Smooth muscle cell (in vitro differentiated cells): ENCODE data around the gene CLEC16A. TPM values are rescaled to one million over a fixed set of nuclear protein-coding genes. Genes with fewer than 3 reads are reported as not detected.
A peak's percentile ranks its signal among the peaks of the same experiment; 100 is the strongest.

ENCODE experiments used
- DNase-seq: peaks from one replicate; lab custom pipeline; 2025; ENCODE audit not compliant: unreplicated experiment; lab: John Stamatoyannopoulos, UW
- H2AFZ ChIP-seq: fragments of 200-600 bp; sonication (generic); 2 replicates; pipeline ENCODE4 v1.6.0; 2016; ENCODE audit warnings: antibody characterized with exemption, low read depth, mild to moderate bottlenecking
- H3F3A ChIP-seq: fragments of 200-600 bp; sonication (generic); 2 replicates; pipeline ENCODE4 v1.6.0; 2017; ENCODE audit warnings: antibody characterized with exemption, low read depth
- H3K27ac ChIP-seq: fragments of 200-600 bp; sonication (generic); 2 replicates; pipeline ENCODE4 v1.5.1; 2016; ENCODE audit warnings: low read depth, mild to moderate bottlenecking
- H3K27me3 ChIP-seq: fragments of 200-600 bp; sonication (generic); 2 replicates; pipeline ENCODE4 v1.6.1; 2016; ENCODE audit warnings: low read depth, mild to moderate bottlenecking
- H3K36me3 ChIP-seq: fragments of 200-600 bp; sonication (generic); 2 replicates; pipeline ENCODE4 v1.5.1; 2016; ENCODE audit warnings: low read depth
- H3K4me1 ChIP-seq: fragments of 200-600 bp; sonication (generic); 2 replicates; pipeline ENCODE4 v1.5.1; 2016; ENCODE audit warnings: low read depth
- H3K4me2 ChIP-seq: fragments of 200-600 bp; sonication (generic); 2 replicates; pipeline ENCODE4 v1.6.0; 2016; ENCODE audit warnings: mild to moderate bottlenecking
- H3K4me3 ChIP-seq: fragments of 200-600 bp; sonication (generic); 2 replicates; pipeline ENCODE4 v1.5.1; 2016; ENCODE audit warnings: mild to moderate bottlenecking
- H3K79me2 ChIP-seq: fragments of 200-600 bp; sonication (generic); 2 replicates; pipeline ENCODE4 v1.6.0; 2016; ENCODE audit warnings: low read depth, mild to moderate bottlenecking
- H3K9ac ChIP-seq: fragments of 200-600 bp; sonication (generic); 2 replicates; pipeline ENCODE4 v1.6.0; 2016; ENCODE audit warnings: low read depth
- H3K9me3 ChIP-seq: fragments of 200-600 bp; sonication (generic); replicated peaks from 2 replicates; pipeline ENCODE4 v1.5.1; 2016; ENCODE audit warnings: low read depth
- H4K20me1 ChIP-seq: fragments of 200-600 bp; sonication (generic); 2 replicates; pipeline ENCODE4 v1.6.0; 2016; ENCODE audit warnings: low read depth
- WGBS: methylation state at CpG from one replicate; pipeline ENCODE4 v1.1.7; 2016; ENCODE audit warnings: low lambda C conversion rate; 5-methylcytosine and 5-hydroxymethylcytosine counted together
- polyA plus RNA-seq: library from polyadenylated mRNA; unstranded; fragments of >200 nt; fragmentation: Nextera tagmentation; extraction: Ambion mirVana; gene quantifications from 2 replicates; pipeline ENCODE4 v1.2.1, GENCODE V29; 2016
- total RNA-seq: library from RNA; depleted of rRNA; stranded (reverse); fragments of >200 nt; gene quantifications from 2 replicates; pipeline ENCODE4 v1.2.3, GENCODE V29; 2014
- TF ChIP-seq, protein P1 (sequence below): fragments of 200-600 bp; sonication (generic); IDR thresholded peaks from 2 replicates; pipeline ENCODE4 v1.5.1; 2017; ENCODE audit warnings: borderline replicate concordance, mild to moderate bottlenecking, antibody characterized with exemption; ENCODE audit not compliant: insufficient read depth, poor library complexity, severe bottlenecking

The CLEC16A gene
- total and polyA plus RNA-seq, 2 experiments from 2014 or later, result 12.6 to 16.2 TPM

DNA sequence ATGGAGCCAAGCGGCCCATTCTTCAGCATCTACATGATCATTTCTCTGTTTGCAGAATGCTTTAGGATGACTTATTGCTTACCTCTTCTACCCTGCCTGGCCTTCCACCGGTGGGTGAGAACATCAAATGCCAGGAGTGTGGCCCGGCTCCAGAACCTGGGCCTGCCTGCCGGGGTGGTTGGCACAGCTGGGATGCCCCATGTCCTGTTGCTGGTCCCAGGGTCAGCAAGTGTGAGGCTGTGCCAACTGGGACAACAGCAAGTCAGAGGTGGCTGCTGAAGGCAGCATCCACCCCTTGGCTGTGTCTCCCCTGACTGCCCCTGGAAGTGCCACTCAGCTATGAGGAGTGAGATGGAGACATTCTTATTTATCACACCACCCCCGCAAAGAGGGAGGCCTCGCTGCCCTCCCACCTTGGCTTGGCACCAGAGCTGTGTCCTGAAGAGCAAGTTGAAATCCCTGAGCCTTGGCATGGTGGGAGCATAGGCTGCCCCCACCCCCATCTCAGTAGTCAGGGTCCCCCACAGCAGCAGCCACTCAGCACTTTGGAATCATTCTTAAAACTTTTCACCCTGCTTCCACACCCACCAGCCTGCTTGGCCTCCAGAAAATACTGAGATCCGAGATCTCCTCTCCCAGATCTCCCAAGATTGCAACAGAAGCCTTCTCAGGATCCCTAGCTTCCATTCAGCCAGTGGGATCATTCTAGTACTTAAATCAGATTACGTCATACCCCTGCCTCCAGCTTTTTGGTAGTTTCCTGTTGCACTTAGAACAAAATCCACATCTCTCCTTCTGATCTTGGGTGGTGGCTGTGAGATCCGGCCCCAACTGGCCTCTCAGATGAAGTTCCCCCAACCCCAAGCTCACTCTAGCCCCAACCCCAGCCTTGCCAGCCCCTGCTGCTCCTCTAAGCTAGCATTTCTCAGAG lies 184.1 kb downstream of the CLEC16A start:
- H3K36me3 ChIP-seq, result no peaks in the 10 kb centered on the region
- H3K27ac ChIP-seq, result peak overlapping the region; percentile 58
- H2AFZ ChIP-seq, result no peak overlapping the region
- WGBS, result 75% methylated on average over 9 of the region's 9 CpGs
- no peaks in the 10 kb centered on the region for H3K9me3 ChIP-seq
- no peaks in the 10 kb centered on the region for H3K79me2 ChIP-seq
- TF ChIP-seq, protein P1, sequence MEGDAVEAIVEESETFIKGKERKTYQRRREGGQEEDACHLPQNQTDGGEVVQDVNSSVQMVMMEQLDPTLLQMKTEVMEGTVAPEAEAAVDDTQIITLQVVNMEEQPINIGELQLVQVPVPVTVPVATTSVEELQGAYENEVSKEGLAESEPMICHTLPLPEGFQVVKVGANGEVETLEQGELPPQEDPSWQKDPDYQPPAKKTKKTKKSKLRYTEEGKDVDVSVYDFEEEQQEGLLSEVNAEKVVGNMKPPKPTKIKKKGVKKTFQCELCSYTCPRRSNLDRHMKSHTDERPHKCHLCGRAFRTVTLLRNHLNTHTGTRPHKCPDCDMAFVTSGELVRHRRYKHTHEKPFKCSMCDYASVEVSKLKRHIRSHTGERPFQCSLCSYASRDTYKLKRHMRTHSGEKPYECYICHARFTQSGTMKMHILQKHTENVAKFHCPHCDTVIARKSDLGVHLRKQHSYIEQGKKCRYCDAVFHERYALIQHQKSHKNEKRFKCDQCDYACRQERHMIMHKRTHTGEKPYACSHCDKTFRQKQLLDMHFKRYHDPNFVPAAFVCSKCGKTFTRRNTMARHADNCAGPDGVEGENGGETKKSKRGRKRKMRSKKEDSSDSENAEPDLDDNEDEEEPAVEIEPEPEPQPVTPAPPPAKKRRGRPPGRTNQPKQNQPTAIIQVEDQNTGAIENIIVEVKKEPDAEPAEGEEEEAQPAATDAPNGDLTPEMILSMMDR, result no peak
- H3K9ac ChIP-seq, result no peak overlapping the region
- H3F3A ChIP-seq, result peaks cover 21% of the 10 kb centered on the region
- H3K27me3 ChIP-seq, result no peaks in the 10 kb centered on the region
- no peak for DNase-seq
- H4K20me1 ChIP-seq, result peaks cover 10% of the 10 kb centered on the region
- H3K4me3 ChIP-seq, result no peak overlapping the region
- H3K4me1 ChIP-seq, result peaks cover 11% of the 10 kb centered on the region
- peak overlapping the region; percentile 25 for H3K4me2 ChIP-seq

DNA sequence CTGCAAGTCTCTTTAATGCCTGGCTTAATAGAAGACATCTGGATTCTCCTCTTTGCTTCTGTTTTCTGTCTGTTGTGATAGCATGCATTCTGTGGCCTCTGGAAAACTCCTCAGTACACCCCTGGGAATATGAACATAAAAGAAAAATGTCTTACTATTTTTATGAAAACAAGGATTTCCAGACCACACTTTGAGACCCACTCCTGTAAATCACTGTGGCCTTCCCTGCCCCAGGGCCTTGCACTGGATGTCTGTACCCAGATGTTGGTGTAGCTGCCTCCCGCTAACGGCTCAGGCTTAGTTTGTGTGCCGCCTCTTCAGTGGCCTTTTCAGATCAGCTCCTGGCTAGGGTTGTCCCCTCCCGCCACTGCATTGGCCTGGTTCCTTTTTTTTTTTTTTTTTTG lies 185.0 kb downstream of the CLEC16A start:
- Histone ChIP-seq H3K27ac (peak overlapping the region; percentile 58), H3F3A (peaks cover 24% of the 10 kb centered on the region), H3K9me3 (no peaks in the 10 kb centered on the region), H3K4me3 (no peak overlapping the region), H3K4me2 (peak overlapping the region; percentile 25), H4K20me1 (peaks cover 18% of the 10 kb centered on the region), H3K36me3 (no peaks in the 10 kb centered on the region), H2AFZ (no peak overlapping the region), H3K4me1 (peaks cover 15% of the 10 kb centered on the region), H3K27me3 (no peaks in the 10 kb centered on the region), H3K9ac (no peak overlapping the region), H3K79me2 (no peaks in the 10 kb centered on the region)
- DNase-seq, result no peak
- 31% methylated on average over 4 of the region's 4 CpGs for WGBS
- TF ChIP-seq, protein P1, result no peak

DNA sequence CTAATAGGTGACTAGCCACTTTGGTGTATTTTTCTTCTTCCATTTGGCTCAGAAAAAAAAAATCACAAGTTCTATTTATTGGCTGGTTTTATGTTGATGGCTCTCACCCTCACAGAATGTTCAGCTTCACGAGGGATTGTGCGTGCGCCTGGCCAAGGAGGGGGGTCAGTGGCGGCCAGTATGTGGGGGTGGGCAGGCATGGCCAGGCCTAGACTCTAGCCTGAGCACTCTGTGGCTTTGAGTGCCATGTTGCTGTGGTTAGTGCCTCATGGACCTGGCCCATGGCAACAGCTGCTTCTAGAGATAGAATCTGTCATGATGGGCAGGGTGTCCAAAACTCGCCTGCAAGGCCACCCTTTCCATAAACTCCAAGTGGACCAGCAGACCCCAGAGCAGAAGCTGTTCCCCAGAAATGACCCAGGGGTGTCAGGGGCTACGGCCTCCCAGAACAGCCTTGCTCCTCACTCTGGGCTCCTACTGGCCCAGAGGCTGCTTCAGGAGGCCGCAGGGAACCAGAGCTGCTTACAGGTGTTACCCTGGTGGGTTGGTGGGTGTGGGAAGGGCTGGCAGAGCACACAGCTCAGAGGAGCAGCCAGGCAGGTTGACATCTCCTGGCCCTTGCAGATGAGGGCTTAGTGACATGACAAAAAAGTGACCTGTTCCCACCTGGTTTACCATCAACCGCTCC lies 186.8 kb downstream of the CLEC16A start:
- 84% methylated on average over 8 of the region's 8 CpGs for WGBS
- TF ChIP-seq, protein P1, result no peak
- H3K9ac ChIP-seq, result no peak overlapping the region

More for the DNA sequence above, 186.8 kb downstream of the CLEC16A start:
- Histone ChIP-seq H3K4me3 (no peak overlapping the region), H3K9me3 (no peaks in the 10 kb centered on the region), H3K27ac (no peak overlapping the region), H3F3A (peaks cover 24% of the 10 kb centered on the region), H3K4me2 (no peak overlapping the region), H3K4me1 (peaks cover 15% of the 10 kb centered on the region), H2AFZ (no peak overlapping the region), H3K79me2 (no peaks in the 10 kb centered on the region), H3K36me3 (no peaks in the 10 kb centered on the region), H4K20me1 (peaks cover 22% of the 10 kb centered on the region), H3K27me3 (no peaks in the 10 kb centered on the region)
- no peak for DNase-seq
